Right atrium auricular region (tissue), 2 donors: ENCODE measurements around the gene OR10AD1. TPM values are rescaled to one million over a fixed set of nuclear protein-coding genes. Genes with fewer than 3 reads are reported as not detected.
"Not testable (repeated sequence)": the region's sequence is repeated elsewhere in the genome, so short reads cannot be mapped to it uniquely, and the experiment has no call there.

Experiments used
- DNase-seq: peaks from one replicate; pipeline ENCODE4 v3.0.0-alpha.2; 2019; ENCODE audit warnings: low spot score
- H3K27ac ChIP-seq, 2 donors: fragments of 200-600 bp; sonication (generic); 1 replicate in 1 of 2; 2 replicates in 1 of 2; pipeline ENCODE4 v1.5.1; 2016 to 2019
- H3K27me3 ChIP-seq, 2 donors: fragments of 200-600 bp; sonication (generic); one replicate each; pipeline versions ENCODE4 v1.5.1 to v1.6.0; 2017 to 2019
- H3K36me3 ChIP-seq: fragments of 200-600 bp; sonication (generic); one replicate; pipeline ENCODE4 v1.5.1; 2016
- H3K4me1 ChIP-seq, 2 donors: fragments of 200-600 bp; sonication (generic); one replicate each; pipeline versions ENCODE4 v1.5.1 to v1.6.0; 2017 to 2019
- H3K4me3 ChIP-seq, 2 donors: fragments of 200-600 bp; sonication (generic); 1 replicate in 1 of 2; 2 replicates in 1 of 2; pipeline ENCODE4 v1.5.1; 2017 to 2019; ENCODE audit warnings: mild to moderate bottlenecking in 1 of 2, moderate library complexity in 1 of 2
- H3K9me3 ChIP-seq, 2 donors: fragments of 200-600 bp; sonication (generic); one replicate each; pipeline ENCODE4 v1.5.1; 2019
- total RNA-seq, 2 donors: library from RNA; depleted of rRNA; stranded (reverse); fragments of >200 nt; gene quantifications; one replicate each; pipeline ENCODE4 v1.1.0, GENCODE V29; 2016
- TF ChIP-seq, protein P1 (sequence below), 2 donors: fragments of 200-600 bp; sonication (generic); IDR thresholded peaks; one replicate each; pipeline ENCODE4 v1.5.1; 2019; ENCODE audit warnings: antibody characterized with exemption in 2 of 2

The OR10AD1 gene, protein sequence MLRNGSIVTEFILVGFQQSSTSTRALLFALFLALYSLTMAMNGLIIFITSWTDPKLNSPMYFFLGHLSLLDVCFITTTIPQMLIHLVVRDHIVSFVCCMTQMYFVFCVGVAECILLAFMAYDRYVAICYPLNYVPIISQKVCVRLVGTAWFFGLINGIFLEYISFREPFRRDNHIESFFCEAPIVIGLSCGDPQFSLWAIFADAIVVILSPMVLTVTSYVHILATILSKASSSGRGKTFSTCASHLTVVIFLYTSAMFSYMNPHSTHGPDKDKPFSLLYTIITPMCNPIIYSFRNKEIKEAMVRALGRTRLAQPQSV
- not detected for total RNA-seq

DNA sequence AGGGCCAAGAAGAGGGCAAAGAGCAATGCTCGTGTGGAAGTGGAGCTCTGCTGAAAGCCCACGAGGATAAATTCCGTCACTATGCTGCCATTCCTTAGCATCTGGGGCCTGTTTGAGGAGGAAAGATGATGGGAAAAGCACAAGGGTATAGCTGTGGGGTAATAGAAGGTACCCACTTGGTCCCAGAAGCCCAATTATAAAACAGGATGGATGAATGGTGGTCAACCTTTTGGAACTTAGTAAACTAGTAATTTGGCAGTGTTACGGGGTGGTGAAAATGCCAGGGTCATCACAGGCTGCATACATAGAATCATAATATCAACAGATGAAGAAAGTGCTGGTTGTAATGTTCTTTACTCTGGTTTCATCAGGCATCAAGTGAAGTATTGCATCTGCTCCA, at the start of gene OR10AD1:
Gene OR10AD1 (minus strand): TSS at position 101 of the 400 bp plus-strand sequence. CDS start 0 bp downstream, at position 101.
- TF ChIP-seq, protein P1, sequence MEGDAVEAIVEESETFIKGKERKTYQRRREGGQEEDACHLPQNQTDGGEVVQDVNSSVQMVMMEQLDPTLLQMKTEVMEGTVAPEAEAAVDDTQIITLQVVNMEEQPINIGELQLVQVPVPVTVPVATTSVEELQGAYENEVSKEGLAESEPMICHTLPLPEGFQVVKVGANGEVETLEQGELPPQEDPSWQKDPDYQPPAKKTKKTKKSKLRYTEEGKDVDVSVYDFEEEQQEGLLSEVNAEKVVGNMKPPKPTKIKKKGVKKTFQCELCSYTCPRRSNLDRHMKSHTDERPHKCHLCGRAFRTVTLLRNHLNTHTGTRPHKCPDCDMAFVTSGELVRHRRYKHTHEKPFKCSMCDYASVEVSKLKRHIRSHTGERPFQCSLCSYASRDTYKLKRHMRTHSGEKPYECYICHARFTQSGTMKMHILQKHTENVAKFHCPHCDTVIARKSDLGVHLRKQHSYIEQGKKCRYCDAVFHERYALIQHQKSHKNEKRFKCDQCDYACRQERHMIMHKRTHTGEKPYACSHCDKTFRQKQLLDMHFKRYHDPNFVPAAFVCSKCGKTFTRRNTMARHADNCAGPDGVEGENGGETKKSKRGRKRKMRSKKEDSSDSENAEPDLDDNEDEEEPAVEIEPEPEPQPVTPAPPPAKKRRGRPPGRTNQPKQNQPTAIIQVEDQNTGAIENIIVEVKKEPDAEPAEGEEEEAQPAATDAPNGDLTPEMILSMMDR (IDR thresholded peaks at IDR 0.05), result no peak
- Histone ChIP-seq H3K9me3 (peaks cover 0 to 17% of the 10 kb centered on the region in 2 donors), H3K4me1 (peaks cover 0 to 17% of the 10 kb centered on the region in 2 donors)

DNA sequence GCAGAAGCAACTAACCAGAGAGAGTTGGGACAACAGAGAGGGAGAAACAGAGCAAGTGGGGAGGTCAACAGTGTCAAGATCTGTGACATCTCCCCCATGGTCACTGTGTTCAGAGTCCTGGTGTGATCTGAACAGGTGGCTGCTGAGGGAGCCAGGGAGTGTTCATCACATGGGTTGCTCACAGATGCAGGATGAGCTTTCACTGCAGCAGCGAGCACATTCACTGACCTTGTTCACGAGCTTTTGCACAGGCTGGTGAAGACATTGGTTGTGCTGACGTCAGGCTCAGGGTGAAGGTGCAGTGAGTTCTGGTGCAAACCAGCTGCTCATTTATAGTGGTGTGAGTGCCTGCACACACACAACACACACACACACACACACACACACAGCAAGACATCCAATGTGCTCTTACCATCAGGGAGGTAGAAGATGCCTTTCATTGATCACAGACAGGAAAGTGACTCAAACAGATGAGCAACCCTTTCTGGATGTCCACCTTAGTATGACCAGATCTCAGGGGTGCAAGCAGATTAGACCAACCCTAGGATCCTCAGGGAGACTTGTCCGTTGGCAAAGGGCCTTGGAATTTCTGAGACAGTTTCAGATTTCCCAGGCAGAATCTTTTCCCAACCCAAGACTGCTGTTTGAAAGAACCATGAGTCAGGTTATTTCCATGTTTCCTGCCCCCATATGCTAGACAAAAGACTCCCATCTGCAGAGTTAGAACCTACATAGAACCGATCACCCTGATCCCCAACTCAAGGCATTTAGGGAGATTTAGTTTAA, 44.3 kb upstream of the OR10AD1 start:
- no peaks in the 10 kb centered on the region for H3K4me1 ChIP-seq
- no peak overlapping the region for H3K4me3 ChIP-seq
- no peaks in the 10 kb centered on the region for H3K36me3 ChIP-seq
- H3K9me3 ChIP-seq, result peaks cover 0 to 7% of the 10 kb centered on the region in 2 donors
- H3K27me3 ChIP-seq, result no peaks in the 10 kb centered on the region
- no peak overlapping the region for H3K27ac ChIP-seq
- no peak for DNase-seq
- TF ChIP-seq, protein P1 (IDR thresholded peaks at IDR 0.05), result no peak

More for the DNA sequence above, at the start of gene OR10AD1:
- no peaks in the 10 kb centered on the region for H3K36me3 ChIP-seq
- no peak within 1 kb of the TSS for H3K4me3 ChIP-seq
- no peak within 1 kb of the TSS for H3K27ac ChIP-seq
- no peak for DNase-seq
- no peaks in the 10 kb centered on the region for H3K27me3 ChIP-seq

DNA sequence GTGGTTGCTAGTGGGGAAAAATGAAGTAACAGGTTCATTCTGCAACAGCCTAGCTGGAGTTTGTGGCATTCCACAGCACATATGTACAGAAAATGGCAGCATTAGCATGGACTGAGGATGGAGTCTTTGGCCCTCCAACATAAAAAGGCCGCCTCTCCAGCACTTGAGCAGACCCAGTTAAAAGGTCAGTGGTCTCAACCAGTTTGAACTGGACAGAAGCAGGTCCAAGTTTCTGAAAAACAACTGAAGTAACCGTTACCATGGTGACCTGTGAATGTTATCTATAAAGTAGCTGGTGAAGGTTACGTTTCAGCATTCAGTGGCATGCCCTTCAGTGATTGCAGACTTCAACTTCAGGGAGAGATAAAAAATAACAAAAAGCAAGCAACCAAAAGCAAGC, 34.1 kb upstream of the OR10AD1 start:
- Histone ChIP-seq H3K4me1 (no peaks in the 10 kb centered on the region), H3K9me3 (peaks cover 0 to 4% of the 10 kb centered on the region in 2 donors), H3K36me3 (no peaks in the 10 kb centered on the region), H3K27ac (no peak overlapping the region), H3K27me3 (no peaks in the 10 kb centered on the region), H3K4me3 (no peak overlapping the region)
- no peak for DNase-seq
- TF ChIP-seq, protein P1 (IDR thresholded peaks at IDR 0.05), result no peak

DNA sequence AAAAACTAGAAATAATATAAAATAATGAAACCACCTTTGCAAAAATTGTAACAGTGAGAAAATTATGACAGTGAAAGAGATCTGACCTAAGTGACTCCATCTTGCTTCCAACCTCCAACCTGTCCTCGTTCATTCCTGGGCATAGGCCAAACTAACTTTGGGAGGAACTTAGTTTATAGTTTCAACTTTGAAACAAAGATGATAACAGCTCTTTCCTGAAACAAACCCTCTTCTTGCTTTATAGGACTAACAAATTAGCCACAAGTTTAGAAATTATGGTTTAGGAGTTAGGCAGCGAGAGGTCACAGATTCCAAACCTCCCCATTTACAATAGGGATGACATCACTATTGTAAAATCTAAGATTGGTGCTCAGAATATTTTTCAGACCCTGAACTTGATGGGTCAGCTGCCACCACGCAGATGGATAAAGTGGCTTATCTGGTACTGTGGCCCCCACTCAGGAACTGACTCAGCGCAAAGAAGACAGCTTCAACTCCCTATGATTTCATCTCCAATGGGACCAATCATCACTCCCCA, 32.8 kb upstream of the OR10AD1 start:
- no peak overlapping the region for H3K4me3 ChIP-seq
- no peaks in the 10 kb centered on the region for H3K9me3 ChIP-seq
- no peaks in the 10 kb centered on the region for H3K36me3 ChIP-seq
- H3K4me1 ChIP-seq, result no peaks in the 10 kb centered on the region
- no peak overlapping the region for H3K27ac ChIP-seq
- TF ChIP-seq, protein P1 (IDR thresholded peaks at IDR 0.05), result no peak
- H3K27me3 ChIP-seq, result no peaks in the 10 kb centered on the region
- no peak for DNase-seq

DNA sequence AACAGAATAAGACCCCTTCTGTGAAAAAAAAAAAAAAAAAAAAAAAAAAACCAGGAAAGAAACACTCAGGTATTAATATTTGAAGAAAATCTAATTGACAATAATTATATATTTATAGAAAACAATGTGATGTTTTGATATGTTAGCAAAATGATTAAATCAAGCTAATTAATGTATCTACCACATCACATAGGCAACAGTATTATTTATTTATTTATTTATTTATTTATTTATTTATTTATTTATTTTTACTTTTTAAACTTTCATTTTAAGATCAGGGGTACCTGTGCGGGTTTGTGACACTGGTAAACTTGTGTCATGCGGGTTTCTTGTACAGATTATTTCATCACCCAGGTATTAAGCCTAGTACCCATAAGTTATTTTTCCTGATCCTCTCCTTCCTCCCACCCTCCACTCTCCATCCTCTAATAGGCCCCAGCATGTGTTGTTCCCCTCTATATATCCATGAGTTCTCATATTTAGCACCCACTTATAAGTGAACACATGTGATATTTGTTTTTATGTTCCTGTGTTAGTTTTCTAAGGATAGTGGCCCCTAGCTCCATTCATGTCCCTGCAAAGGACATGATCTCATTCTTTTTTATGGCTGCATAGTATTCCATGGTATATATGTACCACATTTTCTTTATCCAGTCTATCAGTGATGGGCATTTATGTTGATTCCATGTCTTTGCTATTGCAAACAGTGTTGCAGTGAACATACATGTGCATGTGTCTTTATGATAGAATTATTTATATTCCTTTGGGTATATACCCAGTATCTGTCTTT, 28.3 kb upstream of the OR10AD1 start:
- DNase-seq, H3K36me3 ChIP-seq, H3K27me3 ChIP-seq, H3K4me1 ChIP-seq, H3K27ac ChIP-seq, H3K4me3 ChIP-seq: not testable (repeated sequence)
- H3K9me3 ChIP-seq, result peaks cover 0 to 12% of the 10 kb centered on the region in 2 donors

DNA sequence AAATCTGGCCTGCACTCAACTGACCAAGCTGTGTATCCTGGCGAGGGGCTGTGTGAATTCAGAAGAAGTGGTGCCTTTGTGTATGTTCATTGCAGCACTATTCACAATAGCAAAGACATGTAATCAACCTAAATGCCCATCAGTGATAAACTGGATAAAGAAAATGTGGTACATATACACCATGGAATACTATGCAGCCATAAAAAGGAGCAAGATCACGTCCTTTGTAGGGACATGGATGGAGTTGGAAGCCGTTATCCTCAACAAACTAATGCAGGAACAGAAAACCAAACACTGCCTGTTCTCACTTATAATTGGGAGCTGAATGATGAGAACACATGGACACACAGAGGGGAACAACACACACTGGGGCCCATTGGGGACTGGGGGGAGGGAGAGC, 21.4 kb upstream of the OR10AD1 start:
- H3K27me3 ChIP-seq, H3K36me3 ChIP-seq, H3K4me3 ChIP-seq, DNase-seq, H3K4me1 ChIP-seq, H3K27ac ChIP-seq: not testable (repeated sequence)
- H3K9me3 ChIP-seq, result peaks cover 0 to 12% of the 10 kb centered on the region in 2 donors
